ENCODE measurements around the gene LGR4.

GRCh38 chr11:27352781-27353180 lies 119.8 kb downstream of the LGR4 start:
- TF ChIP-seq SP1 (IDR thresholded peaks at IDR 0.05) (no peak), FOXK2 (IDR thresholded peaks at IDR 0.05) (no peak), BHLHE40 (IDR thresholded peaks at IDR 0.05; ENCODE audit: borderline replicate concordance) (no peak), ELF4 (IDR thresholded peaks at IDR 0.05) (no peak), FOXM1 (IDR thresholded peaks at IDR 0.05; ENCODE audit: borderline replicate concordance) (no peak), PKNOX1 (IDR thresholded peaks at IDR 0.05) (no peak), SUZ12 (IDR thresholded peaks at IDR 0.05) (no peak), ZNF384 (IDR thresholded peaks at IDR 0.05) (no peak), ARNT (IDR thresholded peaks at IDR 0.05) (no peak), CTBP1 (IDR thresholded peaks at IDR 0.05; ENCODE audit: borderline replicate concordance) (no peak), FOXA1 (IDR thresholded peaks at IDR 0.05) (no peak), TARDBP (IDR thresholded peaks at IDR 0.05) (no peak)

Data from HEK293T (cell line).